Activated naive CD4-positive, alpha-beta T cell treated with anti-CD3 and anti-CD28 coated beads for 36 hours (primary cell): Measurements from ENCODE around the gene FAM236B. TPM values are rescaled to one million over a fixed set of nuclear protein-coding genes. Genes with fewer than 3 reads are reported as not detected.
"Not testable (repeated sequence)": the region's sequence is repeated elsewhere in the genome, so short reads cannot be mapped to it uniquely, and the experiment has no call there.

Experiments
- CTCF ChIA-PET: fragments of 350-600 bp; sonication (Branson Sonifier 250); formaldehyde crosslinking; loops from one replicate; lab custom pipeline; 2021; ENCODE audit warnings: antibody characterized with exemption; lab: Charles Lee
- DNase-seq: peaks from one replicate; pipeline ENCODE4 v3.0.0-alpha.2; 2020
- H3K27ac Mint-ChIP-seq: one replicate; pipeline ENCODE4 v1.8.0; 2021; ENCODE audit warnings: mild to moderate bottlenecking, mixed read lengths
- H3K27me3 Mint-ChIP-seq: one replicate; pipeline ENCODE4 v1.8.0; 2021; ENCODE audit warnings: low read depth, mixed read lengths
- H3K36me3 Mint-ChIP-seq: one replicate; pipeline ENCODE4 v1.8.0; 2021; ENCODE audit warnings: low read depth, mixed read lengths
- H3K4me1 Mint-ChIP-seq: one replicate; pipeline ENCODE4 v1.8.0; 2021; ENCODE audit warnings: low read depth, mixed read lengths
- H3K4me3 Mint-ChIP-seq: one replicate; pipeline ENCODE4 v1.8.0; 2021; ENCODE audit warnings: mild to moderate bottlenecking, moderate library complexity, mixed read lengths
- H3K9me3 Mint-ChIP-seq: one replicate; pipeline ENCODE4 v1.8.0; 2021; ENCODE audit warnings: mixed read lengths
- intact Hi-C: fragments of 100-400 bp; cut with micrococcal nuclease; formaldehyde crosslinking; loops from one replicate; pipeline ENCODE4 v1.15.1; 2023
- total RNA-seq, 2 experiments: library from RNA; stranded (reverse); gene quantifications; one replicate each; pipeline ENCODE4 v1.2.3, GENCODE V29; 2021

The FAM236B gene
- total RNA-seq, 2 experiments from 2014 or later = not detected

DNA sequence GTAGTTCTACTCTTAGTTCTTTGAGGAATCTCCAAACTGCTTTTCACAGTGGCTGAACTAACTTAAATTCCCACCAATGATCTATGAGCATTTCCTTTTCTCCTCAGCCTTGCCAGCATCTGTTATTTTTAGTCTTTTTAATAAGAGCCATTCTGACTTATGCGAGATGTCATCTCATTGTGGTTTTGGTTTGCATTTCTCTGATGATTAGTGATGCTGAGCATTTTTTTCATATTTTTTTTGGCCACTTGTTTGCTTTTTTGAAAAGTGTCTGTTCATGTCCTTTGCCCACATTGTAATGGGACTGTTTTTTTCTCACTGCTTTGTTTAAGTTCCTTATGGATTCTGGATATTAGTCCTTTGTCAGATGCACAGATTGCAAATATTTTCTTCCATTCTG lies 46.9 kb downstream of the FAM236B start:
- Mint-ChIP-seq H3K9me3 (no peaks in the 10 kb centered on the region), H3K4me1 (no peaks in the 10 kb centered on the region), H3K4me3 (no peak overlapping the region), H3K36me3 (no peaks in the 10 kb centered on the region), H3K27ac (no peak overlapping the region), H3K27me3 (peaks cover 17% of the 10 kb centered on the region)
- CTCF ChIA-PET = no interaction called here
- no peak for DNase-seq
- intact Hi-C loops = no loop called here

GRCh38 chrX:72733636-72734035 lies 48.8 kb downstream of the FAM236B start:
- intact Hi-C loops, H3K4me3 Mint-ChIP-seq, CTCF ChIA-PET: not testable (repeated sequence)

More at GRCh38 chrX:72733636-72734035, 48.8 kb downstream of the FAM236B start:
- not testable (repeated sequence) for H3K27ac Mint-ChIP-seq, H3K9me3 Mint-ChIP-seq, DNase-seq, H3K4me1 Mint-ChIP-seq, H3K36me3 Mint-ChIP-seq
- H3K27me3 Mint-ChIP-seq = peaks cover 17% of the 10 kb centered on the region

Other genes with a start within 250 kb of the FAM236B start
- gene HDAC8, start 209.8 kb downstream of the FAM236B start, total RNA-seq = 10 to 100 TPM; 14.8 to 16.8 TPM
- 1 to 10 TPM; 5.8 to 6.5 TPM for gene PHKA1, start 68.4 kb downstream of the FAM236B start, total RNA-seq
- gene DMRTC1B, start 5.8 kb downstream of the FAM236B start, total RNA-seq = not detected
- gene FAM236D, start 25.6 kb upstream of the FAM236B start, total RNA-seq = not detected
- not detected for gene FAM236C, start 130.0 kb upstream of the FAM236B start, total RNA-seq
- gene FAM236A, start 155.5 kb upstream of the FAM236B start, total RNA-seq = not detected
- gene DMRTC1, start 161.2 kb upstream of the FAM236B start, total RNA-seq = not detected
- not detected for gene PABPC1L2B, start 220.3 kb upstream of the FAM236B start, total RNA-seq